Vagina (tissue), 2 donors: Measurements from ENCODE around the gene ATG5. TPM values are rescaled to one million over a fixed set of nuclear protein-coding genes. Genes with fewer than 3 reads are reported as not detected.
"Not testable (repeated sequence)": the region's sequence is repeated elsewhere in the genome, so short reads cannot be mapped to it uniquely, and the experiment has no call there.

Experiments
- DNase-seq, 2 donors: peaks; one replicate each; pipeline ENCODE4 v3.0.0-alpha.2; 2017; ENCODE audit errors: extremely low spot score in 2 of 2
- H3K27ac ChIP-seq: fragments of 200-600 bp; sonication (generic); one replicate; pipeline ENCODE4 v1.5.1; 2019
- H3K27me3 ChIP-seq: fragments of 200-600 bp; sonication (generic); one replicate; pipeline ENCODE4 v1.5.1; 2019
- H3K36me3 ChIP-seq, 2 donors: fragments of 200-600 bp; sonication (generic); one replicate each; pipeline ENCODE4 v1.5.1; 2017 to 2019
- H3K4me1 ChIP-seq: fragments of 200-600 bp; sonication (generic); one replicate; pipeline ENCODE4 v1.5.1; 2019
- H3K4me3 ChIP-seq, 2 donors: fragments of 200-600 bp; sonication (generic); 1 replicate in 1 of 2; 2 replicates in 1 of 2; pipeline ENCODE4 v1.5.1; 2016 to 2019
- H3K9me3 ChIP-seq: fragments of 200-600 bp; sonication (generic); one replicate; pipeline ENCODE4 v1.5.1; 2019
- POLR2A ChIP-seq, 2 donors: fragments of 450-650 bp; IDR thresholded peaks; one replicate each; pipeline ENCODE4 v1.6.1; 2017; ENCODE audit warnings: antibody characterized with exemption in 2 of 2, mild to moderate bottlenecking in 2 of 2, moderate library complexity in 2 of 2
- POLR2AphosphoS5 ChIP-seq, 2 donors: sonication (generic); formaldehyde crosslinking; IDR thresholded peaks; one replicate each; pipeline ENCODE4 v1.9.0; 2017; ENCODE audit warnings: antibody characterized with exemption in 2 of 2, mild to moderate bottlenecking in 2 of 2, low read depth in 1 of 2; ENCODE audit not compliant: insufficient read depth in 1 of 2
- intact Hi-C: fragments of 100-400 bp; cut with DNase I; formaldehyde crosslinking; loops from one replicate; pipeline ENCODE4 v1.15.1; 2023
- total RNA-seq: library from RNA; depleted of rRNA; stranded (reverse); fragments of >200 nt; gene quantifications from one replicate; pipeline ENCODE4 v1.2.3, GENCODE V29; 2016
- TF ChIP-seq, protein P1 (sequence below), 3 experiments: fragments of 450-650 bp in 2 of 3; fragments of 200-600 bp in 1 of 3; sonication (generic) in 1 of 3; IDR thresholded peaks; one replicate each; pipeline ENCODE4 v1.5.1; 2017 to 2019; ENCODE audit warnings: antibody characterized with exemption in 3 of 3, mild to moderate bottlenecking in 2 of 3, moderate library complexity in 2 of 3

Gene ATG5
- total RNA-seq, 1 donor from 2014 or later: 37.1 TPM

DNA sequence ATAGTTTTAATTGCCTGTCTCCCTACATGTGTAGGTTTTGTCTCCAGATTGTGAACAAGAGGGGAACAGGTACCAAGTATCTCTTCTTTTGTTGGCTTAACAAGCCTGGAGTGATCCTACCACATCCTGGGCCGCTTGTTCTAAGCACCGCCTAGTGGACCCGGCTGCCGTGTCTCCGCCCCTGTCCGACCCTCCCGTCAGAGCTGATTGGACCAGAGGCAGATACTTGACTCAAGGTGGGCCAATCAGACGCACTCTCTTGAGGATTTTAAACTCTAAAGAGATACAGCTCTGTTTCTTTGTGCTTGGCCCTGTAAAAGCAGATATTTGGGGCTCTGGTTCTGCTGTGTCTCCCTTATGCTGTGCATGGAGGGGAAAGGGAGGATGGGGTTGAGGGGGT, 171.2 kb downstream of the ATG5 start:
- TF ChIP-seq POLR2A (IDR thresholded peaks at IDR 0.05) (no peak), POLR2AphosphoS5 (IDR thresholded peaks at IDR 0.05; ENCODE audit: insufficient read depth in 1 of 2, low read depth in 1 of 2) (no peak)
- TF ChIP-seq, protein P1, sequence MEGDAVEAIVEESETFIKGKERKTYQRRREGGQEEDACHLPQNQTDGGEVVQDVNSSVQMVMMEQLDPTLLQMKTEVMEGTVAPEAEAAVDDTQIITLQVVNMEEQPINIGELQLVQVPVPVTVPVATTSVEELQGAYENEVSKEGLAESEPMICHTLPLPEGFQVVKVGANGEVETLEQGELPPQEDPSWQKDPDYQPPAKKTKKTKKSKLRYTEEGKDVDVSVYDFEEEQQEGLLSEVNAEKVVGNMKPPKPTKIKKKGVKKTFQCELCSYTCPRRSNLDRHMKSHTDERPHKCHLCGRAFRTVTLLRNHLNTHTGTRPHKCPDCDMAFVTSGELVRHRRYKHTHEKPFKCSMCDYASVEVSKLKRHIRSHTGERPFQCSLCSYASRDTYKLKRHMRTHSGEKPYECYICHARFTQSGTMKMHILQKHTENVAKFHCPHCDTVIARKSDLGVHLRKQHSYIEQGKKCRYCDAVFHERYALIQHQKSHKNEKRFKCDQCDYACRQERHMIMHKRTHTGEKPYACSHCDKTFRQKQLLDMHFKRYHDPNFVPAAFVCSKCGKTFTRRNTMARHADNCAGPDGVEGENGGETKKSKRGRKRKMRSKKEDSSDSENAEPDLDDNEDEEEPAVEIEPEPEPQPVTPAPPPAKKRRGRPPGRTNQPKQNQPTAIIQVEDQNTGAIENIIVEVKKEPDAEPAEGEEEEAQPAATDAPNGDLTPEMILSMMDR (IDR thresholded peaks at IDR 0.05): no peak
- no peak for DNase-seq
- Histone ChIP-seq H3K27me3 (no peaks in the 10 kb centered on the region), H3K27ac (no peak overlapping the region), H3K36me3 (no peaks in the 10 kb centered on the region), H3K9me3 (no peaks in the 10 kb centered on the region), H3K4me3 (no peak overlapping the region), H3K4me1 (no peaks in the 10 kb centered on the region)
- intact Hi-C loops: no loop called here

DNA sequence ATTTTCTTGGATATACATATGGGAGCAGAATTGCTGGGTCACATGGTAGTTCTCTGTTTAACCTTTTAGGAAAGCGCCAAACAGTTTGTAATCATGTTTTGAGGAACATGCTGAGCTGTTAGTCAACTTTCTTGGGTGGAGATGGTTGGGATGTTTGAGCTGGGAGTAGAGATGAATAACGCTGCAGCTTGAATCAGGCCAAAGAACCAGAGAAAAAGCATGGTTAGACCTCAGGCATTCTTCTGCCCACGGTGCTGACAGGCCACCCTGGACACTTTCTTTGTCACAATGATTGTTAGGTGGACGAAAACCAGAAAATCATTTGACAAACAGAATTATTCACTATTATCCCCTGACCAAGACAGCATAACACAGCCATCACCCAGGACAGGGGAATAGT, 172.6 kb downstream of the ATG5 start:
- Histone ChIP-seq H3K4me1 (no peaks in the 10 kb centered on the region), H3K9me3 (no peaks in the 10 kb centered on the region), H3K4me3 (no peak overlapping the region), H3K27ac (no peak overlapping the region), H3K27me3 (no peaks in the 10 kb centered on the region), H3K36me3 (no peaks in the 10 kb centered on the region)
- TF ChIP-seq, protein P1 (IDR thresholded peaks at IDR 0.05): no peak
- TF ChIP-seq POLR2A (IDR thresholded peaks at IDR 0.05) (no peak), POLR2AphosphoS5 (IDR thresholded peaks at IDR 0.05; ENCODE audit: insufficient read depth in 1 of 2, low read depth in 1 of 2) (no peak)
- intact Hi-C loops: no loop called here
- no peak for DNase-seq

DNA sequence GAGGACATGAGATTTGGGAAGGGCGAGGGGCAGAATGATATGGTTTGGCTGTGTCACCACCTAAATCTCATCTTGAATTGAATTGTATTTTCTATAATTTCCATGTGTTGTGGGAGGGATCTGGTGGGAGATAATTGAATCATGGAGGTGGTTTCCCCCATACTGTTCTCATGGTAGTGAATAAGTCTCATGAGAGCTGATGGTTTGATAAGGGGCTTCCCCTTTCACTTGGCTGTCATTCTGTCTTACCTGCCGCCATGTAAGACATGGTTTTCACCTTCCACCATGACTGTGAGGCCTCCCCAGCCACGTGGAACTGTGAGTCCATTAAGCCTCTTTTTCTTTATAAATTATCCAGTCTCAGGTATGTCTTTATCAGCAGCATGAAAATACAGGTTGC, 173.1 kb downstream of the ATG5 start:
- H3K36me3 ChIP-seq, H3K27ac ChIP-seq, H3K27me3 ChIP-seq, H3K4me1 ChIP-seq, H3K4me3 ChIP-seq, DNase-seq, H3K9me3 ChIP-seq, intact Hi-C loops: not testable (repeated sequence)

DNA sequence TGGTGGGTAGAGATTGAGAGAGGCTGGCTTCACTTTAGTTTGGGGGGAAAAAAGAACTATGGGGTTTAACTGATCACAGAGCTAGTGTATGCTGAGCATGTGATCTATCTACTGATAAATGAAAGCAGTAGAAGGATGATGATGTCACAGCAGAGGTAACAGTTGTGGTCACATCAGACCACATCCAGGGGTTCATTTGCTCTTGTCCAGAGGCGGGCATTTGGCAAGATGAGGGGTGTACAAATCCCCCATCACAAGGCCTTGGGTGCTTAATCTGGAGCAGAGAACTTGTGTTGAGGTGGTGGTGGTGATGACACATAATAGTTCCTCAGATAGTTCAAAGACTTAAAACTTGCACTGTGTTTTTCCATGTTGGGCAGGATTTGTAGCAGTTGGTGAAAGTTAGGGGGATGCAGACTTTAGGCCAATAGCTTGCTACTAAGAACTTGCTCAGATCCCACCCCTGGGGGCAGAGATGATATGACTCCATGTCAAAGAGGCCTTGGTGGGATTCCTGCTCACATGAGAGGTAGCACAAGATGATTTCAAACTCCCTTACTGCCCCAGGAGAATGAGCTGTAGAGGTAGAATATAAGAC, 176.0 kb downstream of the ATG5 start:
- no peak for TF ChIP-seq POLR2A (IDR thresholded peaks at IDR 0.05)
- TF ChIP-seq, protein P1 (IDR thresholded peaks at IDR 0.05): no peak
- no peak for TF ChIP-seq POLR2AphosphoS5 (IDR thresholded peaks at IDR 0.05; ENCODE audit: insufficient read depth in 1 of 2, low read depth in 1 of 2)

DNA sequence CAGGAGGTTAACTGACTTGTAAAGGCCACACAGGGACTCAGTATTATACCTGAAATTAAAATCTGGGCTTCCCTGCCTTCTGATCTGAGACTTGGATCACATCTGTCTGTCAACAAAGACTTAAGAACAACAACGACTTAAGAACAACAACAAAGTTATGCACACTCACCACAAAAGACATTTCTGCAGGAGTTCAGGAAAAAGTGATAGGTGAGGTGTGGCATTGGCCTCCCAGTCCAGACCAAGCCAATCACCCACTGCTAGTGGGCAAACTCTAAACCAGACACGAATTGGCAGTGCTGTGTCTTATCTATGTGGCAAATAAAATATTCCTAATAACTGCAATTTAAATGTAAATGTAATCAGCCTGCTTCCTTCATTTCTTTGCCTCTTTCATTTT, 178.1 kb downstream of the ATG5 start:
- no peak for TF ChIP-seq POLR2AphosphoS5 (IDR thresholded peaks at IDR 0.05; ENCODE audit: insufficient read depth in 1 of 2, low read depth in 1 of 2)
- TF ChIP-seq POLR2A (IDR thresholded peaks at IDR 0.05): no peak
- TF ChIP-seq, protein P1 (IDR thresholded peaks at IDR 0.05): no peak
- intact Hi-C loops: no loop called here
- Histone ChIP-seq H3K4me1 (no peaks in the 10 kb centered on the region), H3K4me3 (no peak overlapping the region), H3K27ac (no peak overlapping the region), H3K9me3 (no peaks in the 10 kb centered on the region), H3K27me3 (no peaks in the 10 kb centered on the region), H3K36me3 (no peaks in the 10 kb centered on the region)
- DNase-seq: no peak

More for the DNA sequence above, 176.0 kb downstream of the ATG5 start:
- Histone ChIP-seq H3K27me3 (no peaks in the 10 kb centered on the region), H3K36me3 (no peaks in the 10 kb centered on the region), H3K4me1 (no peaks in the 10 kb centered on the region), H3K4me3 (no peak overlapping the region), H3K9me3 (no peaks in the 10 kb centered on the region), H3K27ac (no peak overlapping the region)
- intact Hi-C loops: no loop called here
- no peak for DNase-seq
